Upper lobe of right lung (tissue), 1 donor: ENCODE data around the gene PFDN1. TPM values are rescaled to one million over a fixed set of nuclear protein-coding genes. Genes with fewer than 3 reads are reported as not detected.

Source experiments
- ATAC-seq: fragments of 200-7000 bp; cut with Tn5 transposase; one replicate; pipeline ENCODE4 v1.9.1; 2020; ENCODE audit warnings: mild to moderate bottlenecking, moderate library complexity
- DNase-seq: peaks from one replicate; pipeline ENCODE4 v3.0.0-alpha.2; 2020
- H3K27ac ChIP-seq: fragments of 200-600 bp; one replicate; pipeline ENCODE4 v1.8.0; 2022
- H3K27me3 ChIP-seq: fragments of 200-600 bp; one replicate; pipeline ENCODE4 v1.8.0; 2022; ENCODE audit warnings: mild to moderate bottlenecking
- H3K36me3 ChIP-seq: fragments of 200-600 bp; one replicate; pipeline ENCODE4 v1.8.0; 2022
- H3K4me1 ChIP-seq: fragments of 200-600 bp; one replicate; pipeline ENCODE4 v1.8.0; 2022
- H3K4me3 ChIP-seq: fragments of 200-600 bp; one replicate; pipeline ENCODE4 v1.8.0; 2022; ENCODE audit warnings: mild to moderate bottlenecking
- H3K9me3 ChIP-seq: fragments of 200-600 bp; one replicate; pipeline ENCODE4 v1.8.0; 2022
- intact Hi-C: fragments of 100-400 bp; cut with DNase I; formaldehyde crosslinking; loops from one replicate; pipeline ENCODE4 v1.11.0; 2022
- total RNA-seq: library from RNA; stranded (reverse); fragmentation: NEBNext Ultra II Directional; extraction: Animal tissue kit (Norgen Biotek cat#: 25700); gene quantifications from one replicate; pipeline ENCODE4 v1.2.1, GENCODE V29; 2021
- TF ChIP-seq, protein P1 (sequence below): fragments of 200-600 bp; IDR thresholded peaks from one replicate; pipeline ENCODE4 v1.8.0; 2022; ENCODE audit warnings: antibody characterized with exemption
- donor health status: DM: no; HTN: yes; CAD: no; lungs with severe emphysema.

PFDN1 gene
- total RNA-seq, 1 donor from 2014 or later = 54.0 TPM

DNA sequence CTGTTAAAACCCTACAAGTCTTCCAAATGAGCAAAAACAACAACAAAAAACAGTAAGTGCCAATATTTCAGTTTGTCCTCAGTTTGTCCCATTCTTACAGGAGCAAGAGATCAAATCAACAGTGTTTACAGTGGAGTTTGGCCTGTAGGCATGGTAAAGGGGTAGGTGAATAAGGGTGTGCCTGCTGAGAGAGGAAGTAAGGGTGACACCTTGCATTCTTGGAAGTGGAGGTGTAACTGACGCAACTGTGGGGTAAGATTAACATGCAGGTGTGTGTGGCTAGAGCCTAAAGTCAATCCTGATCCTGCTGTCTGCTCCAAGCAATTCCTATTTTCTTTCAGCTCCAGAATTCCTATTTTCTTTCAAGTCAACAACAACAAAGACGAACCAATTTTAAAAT lies 43.4 kb downstream of the PFDN1 start:
- peak; percentile 61 for ATAC-seq
- peaks cover 26% of the 10 kb centered on the region for H3K4me1 ChIP-seq
- no peak overlapping the region for H3K27ac ChIP-seq
- TF ChIP-seq, protein P1, sequence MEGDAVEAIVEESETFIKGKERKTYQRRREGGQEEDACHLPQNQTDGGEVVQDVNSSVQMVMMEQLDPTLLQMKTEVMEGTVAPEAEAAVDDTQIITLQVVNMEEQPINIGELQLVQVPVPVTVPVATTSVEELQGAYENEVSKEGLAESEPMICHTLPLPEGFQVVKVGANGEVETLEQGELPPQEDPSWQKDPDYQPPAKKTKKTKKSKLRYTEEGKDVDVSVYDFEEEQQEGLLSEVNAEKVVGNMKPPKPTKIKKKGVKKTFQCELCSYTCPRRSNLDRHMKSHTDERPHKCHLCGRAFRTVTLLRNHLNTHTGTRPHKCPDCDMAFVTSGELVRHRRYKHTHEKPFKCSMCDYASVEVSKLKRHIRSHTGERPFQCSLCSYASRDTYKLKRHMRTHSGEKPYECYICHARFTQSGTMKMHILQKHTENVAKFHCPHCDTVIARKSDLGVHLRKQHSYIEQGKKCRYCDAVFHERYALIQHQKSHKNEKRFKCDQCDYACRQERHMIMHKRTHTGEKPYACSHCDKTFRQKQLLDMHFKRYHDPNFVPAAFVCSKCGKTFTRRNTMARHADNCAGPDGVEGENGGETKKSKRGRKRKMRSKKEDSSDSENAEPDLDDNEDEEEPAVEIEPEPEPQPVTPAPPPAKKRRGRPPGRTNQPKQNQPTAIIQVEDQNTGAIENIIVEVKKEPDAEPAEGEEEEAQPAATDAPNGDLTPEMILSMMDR = no peak
- no peak for DNase-seq
- no peak overlapping the region for H3K4me3 ChIP-seq
- peaks cover 6% of the 10 kb centered on the region for H3K36me3 ChIP-seq
- H3K9me3 ChIP-seq = no peaks in the 10 kb centered on the region
- intact Hi-C loops = no loop called here
- H3K27me3 ChIP-seq = no peaks in the 10 kb centered on the region

- ATAC-seq (no peak), DNase-seq (no peak)
- Histone ChIP-seq H3K4me1 (peaks cover 32% of the 10 kb centered on the region), H3K36me3 (peaks cover 6% of the 10 kb centered on the region), H3K9me3 (no peaks in the 10 kb centered on the region), H3K27me3 (no peaks in the 10 kb centered on the region), H3K27ac (no peak overlapping the region), H3K4me3 (no peak overlapping the region)
- intact Hi-C loops = no loop called here
- TF ChIP-seq, protein P1 = no peak
These were observed 44.0 kb downstream of the PFDN1 start for GRCh38 chr5:140258873-140259272.

GRCh38 chr5:140258016-140258415 lies 44.9 kb downstream of the PFDN1 start:
- Histone ChIP-seq H3K36me3 (peaks cover 6% of the 10 kb centered on the region), H3K4me3 (no peak overlapping the region), H3K27me3 (no peaks in the 10 kb centered on the region), H3K4me1 (peaks cover 41% of the 10 kb centered on the region), H3K27ac (no peak overlapping the region), H3K9me3 (no peaks in the 10 kb centered on the region)
- TF ChIP-seq, protein P1 = no peak
- intact Hi-C loops = no loop called here
- no peak for DNase-seq
- ATAC-seq = no peak

GRCh38 chr5:140256726-140257125 lies 46.2 kb downstream of the PFDN1 start:
- TF ChIP-seq, protein P1 = no peak
- DNase-seq (no peak), ATAC-seq (no peak)
- Histone ChIP-seq H3K4me3 (no peak overlapping the region), H3K9me3 (no peaks in the 10 kb centered on the region), H3K27me3 (no peaks in the 10 kb centered on the region), H3K36me3 (peaks cover 6% of the 10 kb centered on the region), H3K4me1 (peaks cover 40% of the 10 kb centered on the region), H3K27ac (no peak overlapping the region)
- intact Hi-C loops = no loop called here

DNA sequence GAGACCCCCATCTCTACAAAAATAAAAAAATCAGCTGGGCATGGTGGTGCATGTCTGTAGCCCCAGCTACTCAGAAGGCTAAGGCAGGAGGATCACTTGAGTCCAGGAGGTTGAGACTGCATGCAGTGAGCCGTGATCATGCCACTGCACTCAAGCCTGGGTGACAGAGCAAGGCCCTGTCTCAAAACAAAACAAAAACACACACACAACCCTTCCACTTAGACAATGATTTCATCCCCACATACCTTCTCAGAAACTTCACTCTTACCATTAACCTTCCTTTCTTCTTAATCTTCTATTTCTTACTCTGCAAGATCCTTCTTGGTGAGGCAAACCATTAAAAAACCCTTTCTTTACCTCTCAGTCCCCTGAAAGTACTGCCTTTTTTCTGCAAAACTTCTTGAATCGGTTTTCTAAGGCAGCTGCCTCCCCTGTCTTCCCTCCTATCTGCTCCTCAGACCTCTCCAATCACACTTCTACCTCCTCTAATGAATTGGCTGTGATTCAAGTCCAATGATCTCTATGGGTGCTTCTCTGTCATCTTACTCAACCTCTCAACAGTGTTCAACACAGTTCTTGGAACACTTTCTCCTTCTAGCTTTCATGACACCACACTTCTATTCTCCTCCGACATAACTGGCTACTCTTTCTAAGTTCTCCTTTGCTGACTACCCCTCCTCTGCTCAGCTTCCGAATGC lies 47.3 kb downstream of the PFDN1 start:
- TF ChIP-seq, protein P1 = no peak
- H3K27ac ChIP-seq = no peak overlapping the region
- peaks cover 6% of the 10 kb centered on the region for H3K36me3 ChIP-seq
- intact Hi-C loops = no loop called here
- no peaks in the 10 kb centered on the region for H3K27me3 ChIP-seq
- H3K4me1 ChIP-seq = peaks cover 42% of the 10 kb centered on the region
- H3K4me3 ChIP-seq = no peak overlapping the region
- ATAC-seq (no peak), DNase-seq (no peak)
- H3K9me3 ChIP-seq = no peaks in the 10 kb centered on the region

- intact Hi-C loops = no loop called here
- DNase-seq (peak; percentile 73), ATAC-seq (peak; percentile 86)
- Histone ChIP-seq H3K9me3 (no peaks in the 10 kb centered on the region), H3K27me3 (no peaks in the 10 kb centered on the region), H3K4me3 (no peak overlapping the region), H3K27ac (no peak overlapping the region), H3K4me1 (peaks cover 48% of the 10 kb centered on the region), H3K36me3 (peaks cover 13% of the 10 kb centered on the region)
- TF ChIP-seq, protein P1 = no peak
These were observed 48.9 kb downstream of the PFDN1 start for GRCh38 chr5:140253985-140254384.
